NB4 (cell line): ENCODE data around the gene NAGA.

Experiments used
- CTCF ChIP-seq: IDR thresholded peaks from one replicate; pipeline ENCODE4 v1.5.1; 2012; ENCODE audit warnings: low read depth, low read length
- POLR2A ChIP-seq: IDR thresholded peaks from 2 replicates; pipeline ENCODE4 v1.6.1; 2011; ENCODE audit warnings: mild to moderate bottlenecking; ENCODE audit not compliant: insufficient read length; ENCODE audit errors: extremely low read depth
- TF ChIP-seq, protein P1 (sequence below): IDR thresholded peaks from 2 replicates; pipeline ENCODE4 v1.6.1; 2011; ENCODE audit warnings: low read depth, low read length

- no peak for TF ChIP-seq CTCF
- TF ChIP-seq, protein P1, sequence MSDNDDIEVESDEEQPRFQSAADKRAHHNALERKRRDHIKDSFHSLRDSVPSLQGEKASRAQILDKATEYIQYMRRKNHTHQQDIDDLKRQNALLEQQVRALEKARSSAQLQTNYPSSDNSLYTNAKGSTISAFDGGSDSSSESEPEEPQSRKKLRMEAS = no peak
- TF ChIP-seq POLR2A = no peak
Measured at GRCh38 chr22:42066937-42067336, 3.7 kb downstream of the NAGA start.
